K562 (cell line): Measurements from ENCODE around the gene USP4. TPM values are rescaled to one million over a fixed set of nuclear protein-coding genes. Genes with fewer than 3 reads are reported as not detected.

Experiments used
- ELF2 ChIP-seq: fragments of 250-450 bp; sonication (Bioruptor Pico); IDR thresholded peaks from 2 replicates; pipeline ENCODE4 v1.5.0; 2021; ENCODE audit warnings: mild to moderate bottlenecking
- GABPB2 ChIP-seq: fragments of 250-450 bp; sonication (Bioruptor Pico); conservative IDR thresholded peaks from 2 replicates; pipeline ENCODE4 v1.5.1; 2021; ENCODE audit warnings: mild to moderate bottlenecking
- HNRNPUL1 ChIP-seq: fragments of 200-400 bp; formaldehyde crosslinking; IDR thresholded peaks from 2 replicates; pipeline ENCODE4 v1.6.1; 2017; ENCODE audit warnings: low read length
- JUNB ChIP-seq: fragments of 450-650 bp; formaldehyde crosslinking; conservative IDR thresholded peaks from 2 replicates; pipeline ENCODE4 v1.4.0; 2020; ENCODE audit warnings: mild to moderate bottlenecking
- MAFK ChIP-seq: IDR thresholded peaks from 2 replicates; pipeline ENCODE4 v1.6.1; 2011; ENCODE audit warnings: low read length, improper control_type of control experiment
- MAX ChIP-seq: sonication (generic); formaldehyde crosslinking; IDR thresholded peaks from 2 replicates; pipeline ENCODE4 v1.9.0; 2022; ENCODE audit warnings: mild to moderate bottlenecking, missing genetic modification reagents
- NFATC3 ChIP-seq: fragments of 450-650 bp; IDR thresholded peaks from 2 replicates; pipeline ENCODE4 v1.6.1; 2017; ENCODE audit warnings: mild to moderate bottlenecking
- PHF21A ChIP-seq: fragments of 450-650 bp; IDR thresholded peaks from 2 replicates; pipeline ENCODE4 v1.6.1; 2017; ENCODE audit warnings: low read depth, borderline replicate concordance
- RBM22 ChIP-seq: fragments of 200-400 bp; formaldehyde crosslinking; IDR thresholded peaks from 2 replicates; pipeline ENCODE4 v1.6.1; 2018; ENCODE audit warnings: low read length, low read depth; ENCODE audit not compliant: poor library complexity, severe bottlenecking
- STAT6 ChIP-seq: sonication (generic); formaldehyde crosslinking; IDR thresholded peaks from 2 replicates; pipeline ENCODE4 v1.8.1; 2023; ENCODE audit warnings: mild to moderate bottlenecking, missing genetic modification reagents
- TAF9B ChIP-seq: fragments of 450-650 bp; IDR thresholded peaks from 2 replicates; pipeline ENCODE4 v1.6.1; 2018; ENCODE audit warnings: mild to moderate bottlenecking; ENCODE audit not compliant: partially characterized antibody
- TCF7L2 ChIP-seq: fragments of 150-350 bp; IDR thresholded peaks from 2 replicates; pipeline ENCODE4 v1.6.1; 2016; ENCODE audit warnings: low read depth, mild to moderate bottlenecking, low read length, moderate library complexity
- TSC22D4 ChIP-seq: fragments of 450-650 bp; IDR thresholded peaks from 2 replicates; pipeline ENCODE4 v1.6.1; 2016; ENCODE audit warnings: missing genetic modification characterization, missing biosample characterization, control low read depth
- XRCC3 ChIP-seq: fragments of 450-650 bp; IDR thresholded peaks from 2 replicates; pipeline ENCODE4 v1.6.1; 2017; ENCODE audit warnings: mild to moderate bottlenecking, moderate library complexity
- ZNF24 ChIP-seq: fragments of 450-650 bp; IDR thresholded peaks from 2 replicates; pipeline ENCODE4 v1.6.1; 2016
- ZNF277 ChIP-seq: fragments of 250-450 bp; sonication (Bioruptor Pico); IDR thresholded peaks from 2 replicates; pipeline ENCODE4 v1.8.0; 2022; ENCODE audit warnings: inconsistent platforms, mild to moderate bottlenecking, moderate library complexity, borderline replicate concordance
- ZNF586 ChIP-seq: fragments of 450-650 bp; formaldehyde crosslinking; conservative IDR thresholded peaks from 2 replicates; pipeline ENCODE4 v1.4.0; 2020; ENCODE audit warnings: mild to moderate bottlenecking, moderate library complexity
- ZNF592 ChIP-seq: fragments of 450-650 bp; IDR thresholded peaks from 2 replicates; pipeline ENCODE4 v1.6.1; 2017; ENCODE audit warnings: antibody characterized with exemption, mild to moderate bottlenecking
- polyA plus RNA-seq, 8 experiments: library from polyadenylated mRNA; depleted of rRNA in 4 of 8; stranded (reverse) in 5 of 8; unstranded in 3 of 8; fragments of >200 nt; fragmentation: Nextera tagmentation in 2 of 8; fragmentation: Illumina TruSeq in 1 of 8; extraction: Ambion mirVana in 2 of 8; extraction: Trizol in 1 of 8; gene quantifications; 2 replicates each; pipeline versions ENCODE4 v1.2.1 to v1.2.3, GENCODE V29; 2011 to 2014; ENCODE audit warnings: inconsistent platforms in 1 of 8, missing spikeins in 1 of 8
- total RNA-seq, 7 experiments: library from RNA; depleted of rRNA in 6 of 7; stranded (reverse); fragments of >200 nt in 6 of 7; fragmentation: Illumina TruSeq in 2 of 7; extraction: Trizol in 2 of 7; gene quantifications; 2 replicates each; pipeline versions ENCODE4 v1.2.1 to v1.2.3, GENCODE V29; 2011 to 2021; ENCODE audit warnings: low replicate concordance in 1 of 7
- TF ChIP-seq, protein P1 (sequence below): fragments of 250-450 bp; sonication (Bioruptor Pico); IDR thresholded peaks from 2 replicates; pipeline ENCODE4 v1.8.0; 2021; ENCODE audit warnings: mild to moderate bottlenecking, moderate library complexity

USP4 gene
- total and polyA plus RNA-seq, 9 of the 15 experiments (the other 6 are each of a cell fraction or from before 2014, with no cell fraction given) = 11.8 to 40.4 (median 22.9) TPM

- TF ChIP-seq MAX = peak; percentile 93
- TF ChIP-seq RBM22 = peak; percentile 44
- 0 out of 2 replicates have a peak, but pooled peaks have one; percentile 49 for TF ChIP-seq ELF2 (CRISPR knock-in tag)
- no peak for TF ChIP-seq TCF7L2
- no peak for TF ChIP-seq MAFK
- no peak for TF ChIP-seq ZNF277 (CRISPR knock-in tag)
- no peak for TF ChIP-seq GABPB2 (CRISPR knock-in tag)
- no peak for TF ChIP-seq JUNB (CRISPR knock-in tag)
- TF ChIP-seq TAF9B = no peak
- TF ChIP-seq TSC22D4 (tag) = no peak
- no peak for TF ChIP-seq HNRNPUL1
- TF ChIP-seq ZNF592 = peak; percentile 92
- TF ChIP-seq XRCC3 = no peak
- no peak for TF ChIP-seq NFATC3
- no peak; the same call in 1 of the 2 replicates for TF ChIP-seq STAT6 (CRISPR knock-in tag)
- TF ChIP-seq ZNF586 (CRISPR knock-in tag) = no peak
- TF ChIP-seq, protein P1, sequence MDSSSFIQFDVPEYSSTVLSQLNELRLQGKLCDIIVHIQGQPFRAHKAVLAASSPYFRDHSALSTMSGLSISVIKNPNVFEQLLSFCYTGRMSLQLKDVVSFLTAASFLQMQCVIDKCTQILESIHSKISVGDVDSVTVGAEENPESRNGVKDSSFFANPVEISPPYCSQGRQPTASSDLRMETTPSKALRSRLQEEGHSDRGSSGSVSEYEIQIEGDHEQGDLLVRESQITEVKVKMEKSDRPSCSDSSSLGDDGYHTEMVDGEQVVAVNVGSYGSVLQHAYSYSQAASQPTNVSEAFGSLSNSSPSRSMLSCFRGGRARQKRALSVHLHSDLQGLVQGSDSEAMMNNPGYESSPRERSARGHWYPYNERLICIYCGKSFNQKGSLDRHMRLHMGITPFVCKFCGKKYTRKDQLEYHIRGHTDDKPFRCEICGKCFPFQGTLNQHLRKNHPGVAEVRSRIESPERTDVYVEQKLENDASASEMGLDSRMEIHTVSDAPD (CRISPR knock-in tag) = no peak
- 0 out of 2 replicates have a peak, but pooled peaks have one; percentile 28 for TF ChIP-seq ZNF24
- no peak for TF ChIP-seq PHF21A
These were observed at the start of gene USP4 (continued) for GRCh38 chr3:49339941-49340800.
